Left ventricle myocardium inferior (tissue), 1 donor: Measurements from ENCODE around the gene ARHGEF10L. TPM values are rescaled to one million over a fixed set of nuclear protein-coding genes. Genes with fewer than 3 reads are reported as not detected.

Experiments
- DNase-seq: peaks from one replicate; pipeline ENCODE4 v3.0.0-alpha.2; 2020
- H3K27ac ChIP-seq: fragments of 200-600 bp; replicated peaks from 2 replicates; pipeline ENCODE4 v1.8.0; 2021
- H3K27me3 ChIP-seq: fragments of 200-600 bp; 2 replicates; pipeline ENCODE4 v1.8.0; 2021; ENCODE audit warnings: low read depth
- H3K36me3 ChIP-seq: fragments of 200-600 bp; 2 replicates; pipeline ENCODE4 v1.8.0; 2021
- H3K4me1 ChIP-seq: fragments of 200-600 bp; 2 replicates; pipeline ENCODE4 v1.8.0; 2021
- H3K4me3 ChIP-seq: fragments of 200-600 bp; 2 replicates; pipeline ENCODE4 v1.8.0; 2021; ENCODE audit warnings: mild to moderate bottlenecking, moderate library complexity
- H3K9me3 ChIP-seq: fragments of 200-600 bp; replicated peaks from 2 replicates; pipeline ENCODE4 v1.8.0; 2021
- intact Hi-C: fragments of 100-400 bp; cut with micrococcal nuclease; formaldehyde crosslinking; loops from one replicate; pipeline ENCODE4 v1.11.0; 2022
- total RNA-seq: library from RNA; stranded (reverse); fragmentation: NEBNext Ultra II Directional; extraction: Animal tissue kit (Norgen Biotek cat#: 25700); gene quantifications from one replicate; pipeline ENCODE4 v1.2.1, GENCODE V29; 2021
- TF ChIP-seq, protein P1 (sequence below): fragments of 200-600 bp; IDR thresholded peaks from 2 replicates; pipeline ENCODE4 v1.8.0; 2021; ENCODE audit warnings: antibody characterized with exemption, mild to moderate bottlenecking, borderline replicate concordance
- donor health status: DM: no; HTN: yes; CAD: no; lungs with severe emphysema.

Gene ARHGEF10L
- total RNA-seq, 1 donor from 2014 or later, result 59.1 TPM

DNA sequence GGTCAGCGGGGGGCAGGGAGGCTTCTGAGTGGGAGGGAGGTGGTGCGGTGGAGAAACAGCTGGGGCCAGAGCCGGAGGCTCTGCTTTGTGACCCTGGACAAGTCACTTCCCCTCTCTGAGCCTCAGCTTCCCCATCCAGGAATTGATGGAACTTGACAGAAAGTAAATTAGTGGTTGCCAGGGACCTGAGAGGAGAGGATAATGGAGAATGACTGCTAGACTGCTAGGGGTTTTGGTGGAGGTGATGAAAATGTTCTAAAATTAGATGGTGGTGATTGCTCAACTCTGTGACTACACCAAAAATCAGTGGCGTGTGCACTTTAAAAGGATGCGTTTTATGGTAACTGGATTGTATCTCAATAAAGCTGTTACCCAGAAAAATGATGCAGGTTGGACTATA lies 100.9 kb downstream of the ARHGEF10L start:
- Histone ChIP-seq H3K4me3 (no peak overlapping the region), H3K27me3 (no peaks in the 10 kb centered on the region), H3K9me3 (no peaks in the 10 kb centered on the region), H3K36me3 (peaks cover 80% of the 10 kb centered on the region), H3K4me1 (peaks cover 12% of the 10 kb centered on the region), H3K27ac (no peak overlapping the region)
- no peak for DNase-seq
- intact Hi-C loops, result no loop called here
- TF ChIP-seq, protein P1, sequence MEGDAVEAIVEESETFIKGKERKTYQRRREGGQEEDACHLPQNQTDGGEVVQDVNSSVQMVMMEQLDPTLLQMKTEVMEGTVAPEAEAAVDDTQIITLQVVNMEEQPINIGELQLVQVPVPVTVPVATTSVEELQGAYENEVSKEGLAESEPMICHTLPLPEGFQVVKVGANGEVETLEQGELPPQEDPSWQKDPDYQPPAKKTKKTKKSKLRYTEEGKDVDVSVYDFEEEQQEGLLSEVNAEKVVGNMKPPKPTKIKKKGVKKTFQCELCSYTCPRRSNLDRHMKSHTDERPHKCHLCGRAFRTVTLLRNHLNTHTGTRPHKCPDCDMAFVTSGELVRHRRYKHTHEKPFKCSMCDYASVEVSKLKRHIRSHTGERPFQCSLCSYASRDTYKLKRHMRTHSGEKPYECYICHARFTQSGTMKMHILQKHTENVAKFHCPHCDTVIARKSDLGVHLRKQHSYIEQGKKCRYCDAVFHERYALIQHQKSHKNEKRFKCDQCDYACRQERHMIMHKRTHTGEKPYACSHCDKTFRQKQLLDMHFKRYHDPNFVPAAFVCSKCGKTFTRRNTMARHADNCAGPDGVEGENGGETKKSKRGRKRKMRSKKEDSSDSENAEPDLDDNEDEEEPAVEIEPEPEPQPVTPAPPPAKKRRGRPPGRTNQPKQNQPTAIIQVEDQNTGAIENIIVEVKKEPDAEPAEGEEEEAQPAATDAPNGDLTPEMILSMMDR, result no peak

DNA sequence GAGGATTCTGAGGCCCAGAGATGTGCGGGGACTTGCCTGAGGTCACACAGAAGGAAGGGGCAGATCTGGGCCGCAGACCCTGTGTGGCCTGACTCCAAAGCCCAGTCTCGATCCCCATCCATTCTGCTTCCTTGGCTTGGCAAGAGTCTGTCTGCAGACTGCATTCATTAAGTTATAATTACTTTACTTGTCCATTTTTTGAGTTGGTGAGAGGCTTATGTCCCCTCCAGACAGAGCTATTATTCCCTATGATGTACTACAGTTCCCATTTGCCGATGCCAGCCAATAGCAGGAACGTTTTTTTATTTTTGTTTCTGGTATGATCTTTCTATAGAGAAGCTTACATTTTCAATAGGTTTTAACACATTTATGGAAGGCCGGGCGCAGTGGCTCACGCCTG lies 101.5 kb downstream of the ARHGEF10L start:
- H3K27me3 ChIP-seq, result no peaks in the 10 kb centered on the region
- H3K9me3 ChIP-seq, result no peaks in the 10 kb centered on the region
- H3K4me1 ChIP-seq, result peaks cover 12% of the 10 kb centered on the region
- peaks cover 77% of the 10 kb centered on the region for H3K36me3 ChIP-seq
- DNase-seq, result no peak
- intact Hi-C loops, result no loop called here
- H3K27ac ChIP-seq, result no peak overlapping the region
- TF ChIP-seq, protein P1, result no peak
- H3K4me3 ChIP-seq, result no peak overlapping the region

DNA sequence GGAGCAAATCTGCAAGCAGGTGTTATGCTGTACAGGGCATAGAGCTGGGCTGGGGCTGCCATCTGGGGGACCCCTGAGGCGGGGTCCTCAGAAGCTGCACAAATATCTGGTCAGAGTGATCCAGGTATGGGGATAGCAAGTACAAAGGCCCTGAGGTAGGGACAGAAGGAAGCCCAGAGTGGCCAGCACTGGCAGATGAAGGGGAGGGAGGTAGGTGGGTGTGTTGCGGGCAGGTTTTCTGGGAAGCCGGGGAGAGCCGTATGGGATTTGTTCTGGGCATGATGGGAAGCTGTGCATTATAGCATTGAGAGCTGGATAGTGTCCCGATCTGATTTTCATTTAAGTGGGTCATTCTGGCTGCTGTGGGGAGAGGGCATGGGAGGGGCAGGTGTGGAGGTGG lies 102.7 kb downstream of the ARHGEF10L start:
- peaks cover 12% of the 10 kb centered on the region for H3K4me1 ChIP-seq
- peaks cover 76% of the 10 kb centered on the region for H3K36me3 ChIP-seq
- DNase-seq, result no peak
- no peaks in the 10 kb centered on the region for H3K27me3 ChIP-seq
- no peaks in the 10 kb centered on the region for H3K9me3 ChIP-seq
- no peak overlapping the region for H3K4me3 ChIP-seq
- H3K27ac ChIP-seq, result no peak overlapping the region
- TF ChIP-seq, protein P1, result no peak
- intact Hi-C loops, result no loop called here

DNA sequence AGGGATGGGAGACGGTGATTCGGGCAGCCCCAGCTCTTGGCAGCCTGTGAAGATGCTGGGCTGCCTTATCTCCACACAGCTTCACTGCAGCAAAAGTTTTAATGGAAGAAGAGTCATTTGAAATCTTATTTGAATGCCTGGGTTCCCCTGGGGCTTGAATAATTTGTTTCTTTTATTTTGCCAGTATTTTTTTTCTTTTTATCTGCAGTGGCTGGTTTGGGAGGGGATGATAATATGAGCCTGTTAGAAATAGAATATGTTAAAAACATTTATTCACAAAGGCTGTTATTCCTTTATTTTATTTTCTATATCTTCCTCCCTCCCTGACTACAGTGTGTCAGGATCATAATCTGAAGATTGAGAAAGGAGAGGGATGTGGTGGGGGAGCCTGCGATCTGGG lies 103.4 kb downstream of the ARHGEF10L start:
- Histone ChIP-seq H3K4me3 (no peak overlapping the region), H3K4me1 (peaks cover 12% of the 10 kb centered on the region), H3K27me3 (no peaks in the 10 kb centered on the region), H3K36me3 (peaks cover 70% of the 10 kb centered on the region), H3K9me3 (no peaks in the 10 kb centered on the region), H3K27ac (no peak overlapping the region)
- intact Hi-C loops, result no loop called here
- DNase-seq, result no peak
- TF ChIP-seq, protein P1, result no peak

DNA sequence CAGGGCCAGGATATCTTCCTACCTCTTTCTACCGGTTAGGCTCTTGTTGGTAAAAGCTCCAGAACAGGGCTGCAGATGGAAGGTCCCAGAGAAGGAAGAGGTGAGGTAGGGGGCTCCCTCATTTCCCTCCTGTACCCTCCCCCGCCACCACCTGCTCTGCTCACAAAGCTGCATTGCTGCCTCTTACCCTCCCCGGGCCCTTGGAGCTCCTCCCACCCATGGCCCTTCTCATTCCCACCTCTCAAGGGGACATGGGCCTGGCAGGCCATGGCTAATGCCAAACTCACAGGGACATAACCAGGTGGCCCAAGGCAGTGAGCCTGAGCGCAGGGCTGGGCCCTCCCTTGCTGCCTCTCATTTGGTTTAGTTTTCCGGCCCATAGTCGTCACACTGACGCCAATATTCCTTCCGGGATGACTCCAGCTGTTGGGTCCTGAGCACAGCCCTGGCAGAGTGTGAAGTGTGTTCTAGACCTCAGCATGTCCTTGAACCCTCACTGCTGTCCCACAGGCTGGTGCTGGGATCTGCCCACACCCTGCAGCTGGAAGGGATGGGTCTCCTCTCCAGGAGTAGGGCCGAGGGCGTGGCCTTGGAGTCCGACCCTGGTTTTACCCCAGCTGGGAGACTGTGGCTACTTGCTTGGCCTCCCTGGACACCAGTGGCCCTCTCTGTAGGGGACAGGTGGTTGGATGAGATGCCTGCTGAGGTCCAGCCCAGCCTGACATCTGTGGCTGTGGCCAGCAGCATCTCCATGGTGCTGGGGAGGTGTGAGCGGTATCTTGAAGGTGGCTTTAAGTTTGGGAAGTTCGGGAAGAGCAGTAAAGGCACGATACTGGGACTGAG lies 104.6 kb downstream of the ARHGEF10L start:
- DNase-seq, result no peak
- H3K9me3 ChIP-seq, result no peaks in the 10 kb centered on the region
- peaks cover 67% of the 10 kb centered on the region for H3K36me3 ChIP-seq
- no peak overlapping the region for H3K4me3 ChIP-seq
- no peak overlapping the region for H3K27ac ChIP-seq
- TF ChIP-seq, protein P1, result no peak
- no peaks in the 10 kb centered on the region for H3K27me3 ChIP-seq
- H3K4me1 ChIP-seq, result peaks cover 12% of the 10 kb centered on the region
- intact Hi-C loops, result no loop called here
